ENCODE data around the gene SIX3. TPM values are rescaled to one million over a fixed set of nuclear protein-coding genes. Genes with fewer than 3 reads are reported as not detected.

Gene SIX3
- total RNA-seq, 1 donor from 2014 or later, result 0.68 TPM

DNA sequence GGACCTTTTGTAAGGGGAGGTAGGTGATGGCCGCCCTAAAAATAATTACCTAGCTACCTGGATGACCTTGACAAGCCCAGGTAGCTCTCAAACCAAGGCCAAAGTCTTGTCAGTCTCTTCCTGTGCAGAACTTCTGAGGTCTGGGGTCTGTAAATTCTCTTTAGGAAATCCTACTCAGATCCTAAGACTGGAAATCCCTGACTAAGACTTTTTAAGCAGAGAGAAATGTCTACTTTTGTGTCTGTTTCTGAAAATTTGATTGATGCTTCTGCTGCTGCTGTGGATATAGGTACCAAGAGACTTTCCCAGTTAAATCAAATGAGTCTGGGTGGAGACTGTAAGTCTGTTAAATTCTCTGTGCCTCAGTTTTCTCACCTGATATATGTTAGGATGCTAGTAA, 36.9 kb upstream of the SIX3 start:
- H3K27ac Mint-ChIP-seq, result no peak overlapping the region
- no peaks in the 10 kb centered on the region for H3K4me1 Mint-ChIP-seq (ENCODE audit: unreplicated experiment)
- no peaks in the 10 kb centered on the region for H3K9me3 Mint-ChIP-seq
- H3K36me3 Mint-ChIP-seq, result no peaks in the 10 kb centered on the region
- DNase-seq (ENCODE audit: extremely low spot score, unreplicated experiment), result no peak
- peaks cover 58% of the 10 kb centered on the region for H3K27me3 Mint-ChIP-seq
- H3K4me3 Mint-ChIP-seq, result no peak overlapping the region
- no peak for TF ChIP-seq CTCF (conservative IDR thresholded peaks at IDR 0.05)

- no peak overlapping the region for H3K27ac Mint-ChIP-seq
- peaks cover 13% of the 10 kb centered on the region for H3K9me3 Mint-ChIP-seq
- H3K4me3 Mint-ChIP-seq, result no peak overlapping the region
Observed at GRCh38 chr2:44906972-44907371, 34.5 kb upstream of the SIX3 start.

DNA sequence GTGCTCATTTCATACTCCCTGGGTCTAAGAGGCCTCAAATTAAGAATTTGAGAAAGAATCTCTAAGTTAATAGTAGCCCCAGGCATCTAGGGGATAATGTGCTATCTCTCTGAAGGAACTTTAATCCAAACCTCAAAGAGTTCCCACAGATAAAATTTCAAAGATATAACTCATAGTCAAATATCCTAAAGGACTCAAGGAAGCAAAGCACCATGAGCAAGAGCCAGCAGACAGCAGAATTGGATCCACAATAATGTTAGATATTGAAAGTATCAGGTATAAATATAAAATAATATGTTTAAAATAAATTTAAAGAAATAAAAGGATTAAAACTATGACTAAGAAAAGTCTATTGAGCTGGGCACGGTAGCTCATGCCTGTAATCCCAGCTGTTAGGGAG, 31.7 kb upstream of the SIX3 start:
- Mint-ChIP-seq H3K27me3 (peaks cover 50% of the 10 kb centered on the region), H3K27ac (no peak overlapping the region), H3K9me3 (peaks cover 13% of the 10 kb centered on the region), H3K4me3 (no peak overlapping the region), H3K4me1 (ENCODE audit: unreplicated experiment) (no peaks in the 10 kb centered on the region), H3K36me3 (no peaks in the 10 kb centered on the region)
- DNase-seq (ENCODE audit: extremely low spot score, unreplicated experiment), result no peak
- no peak for TF ChIP-seq CTCF (conservative IDR thresholded peaks at IDR 0.05)

More at GRCh38 chr2:44906972-44907371, 34.5 kb upstream of the SIX3 start:
- TF ChIP-seq CTCF (conservative IDR thresholded peaks at IDR 0.05), result no peak
- Mint-ChIP-seq H3K27me3 (peaks cover 42% of the 10 kb centered on the region), H3K36me3 (no peaks in the 10 kb centered on the region), H3K4me1 (ENCODE audit: unreplicated experiment) (no peaks in the 10 kb centered on the region)
- no peak for DNase-seq (ENCODE audit: extremely low spot score, unreplicated experiment)

DNA sequence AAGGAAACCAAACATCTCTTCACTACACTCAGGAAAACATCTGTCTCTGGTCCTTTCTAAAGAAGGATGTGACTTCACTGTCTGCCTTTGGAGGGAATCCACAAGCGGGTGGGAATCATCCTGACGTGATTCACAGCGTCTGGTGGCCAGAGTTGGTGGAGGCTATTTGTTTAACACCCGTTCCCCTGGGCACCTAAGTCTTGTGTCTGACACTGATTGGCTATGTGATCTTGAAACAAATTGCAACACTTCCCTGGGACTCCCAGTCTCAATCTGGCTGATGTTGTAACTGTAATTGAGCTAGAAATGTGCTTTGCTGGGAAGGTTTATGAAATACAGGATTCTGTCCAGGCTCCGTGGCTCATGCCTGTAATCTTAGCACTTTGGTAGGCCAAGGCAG, 28.8 kb upstream of the SIX3 start:
- Mint-ChIP-seq H3K27ac (no peak overlapping the region), H3K4me1 (ENCODE audit: unreplicated experiment) (no peaks in the 10 kb centered on the region), H3K4me3 (no peak overlapping the region), H3K36me3 (no peaks in the 10 kb centered on the region), H3K9me3 (peaks cover 13% of the 10 kb centered on the region), H3K27me3 (peaks cover 55% of the 10 kb centered on the region)
- TF ChIP-seq CTCF (conservative IDR thresholded peaks at IDR 0.05), result no peak
- no peak for DNase-seq (ENCODE audit: extremely low spot score, unreplicated experiment)

DNA sequence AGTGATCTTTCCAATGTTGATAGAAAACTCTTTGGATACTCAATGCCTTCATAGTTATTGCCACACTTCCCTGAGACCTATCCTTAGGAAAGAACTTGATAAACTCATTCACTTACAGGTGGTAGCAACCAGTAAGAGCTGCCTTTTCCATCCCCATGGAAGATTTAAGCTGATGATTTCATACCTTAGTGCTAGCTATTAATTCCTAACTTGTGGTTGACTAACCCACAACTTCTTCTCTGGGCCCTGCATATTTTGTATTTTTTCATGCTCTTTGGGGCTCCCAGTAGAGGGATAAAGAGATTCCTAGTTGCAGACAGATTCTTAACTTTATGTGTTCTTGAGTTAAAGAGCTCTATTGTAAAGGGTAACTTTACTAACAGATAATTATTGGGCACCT, 25.2 kb upstream of the SIX3 start:
- Mint-ChIP-seq H3K27me3 (peaks cover 79% of the 10 kb centered on the region), H3K4me3 (no peak overlapping the region), H3K27ac (no peak overlapping the region), H3K9me3 (peaks cover under 1% of the 10 kb centered on the region), H3K4me1 (ENCODE audit: unreplicated experiment) (no peaks in the 10 kb centered on the region), H3K36me3 (no peaks in the 10 kb centered on the region)
- DNase-seq (ENCODE audit: extremely low spot score, unreplicated experiment), result no peak
- TF ChIP-seq CTCF (conservative IDR thresholded peaks at IDR 0.05), result no peak

Data from type B pancreatic cell (in vitro differentiated cells).